ENCODE data around the gene CHCHD2. TPM values are rescaled to one million over a fixed set of nuclear protein-coding genes. Genes with fewer than 3 reads are reported as not detected.

CHCHD2 gene
- total and polyA plus RNA-seq, 2 of the 13 experiments (the other 11 are each of a cell fraction or from before 2014, with no cell fraction given) = 330 to 572 TPM

DNA sequence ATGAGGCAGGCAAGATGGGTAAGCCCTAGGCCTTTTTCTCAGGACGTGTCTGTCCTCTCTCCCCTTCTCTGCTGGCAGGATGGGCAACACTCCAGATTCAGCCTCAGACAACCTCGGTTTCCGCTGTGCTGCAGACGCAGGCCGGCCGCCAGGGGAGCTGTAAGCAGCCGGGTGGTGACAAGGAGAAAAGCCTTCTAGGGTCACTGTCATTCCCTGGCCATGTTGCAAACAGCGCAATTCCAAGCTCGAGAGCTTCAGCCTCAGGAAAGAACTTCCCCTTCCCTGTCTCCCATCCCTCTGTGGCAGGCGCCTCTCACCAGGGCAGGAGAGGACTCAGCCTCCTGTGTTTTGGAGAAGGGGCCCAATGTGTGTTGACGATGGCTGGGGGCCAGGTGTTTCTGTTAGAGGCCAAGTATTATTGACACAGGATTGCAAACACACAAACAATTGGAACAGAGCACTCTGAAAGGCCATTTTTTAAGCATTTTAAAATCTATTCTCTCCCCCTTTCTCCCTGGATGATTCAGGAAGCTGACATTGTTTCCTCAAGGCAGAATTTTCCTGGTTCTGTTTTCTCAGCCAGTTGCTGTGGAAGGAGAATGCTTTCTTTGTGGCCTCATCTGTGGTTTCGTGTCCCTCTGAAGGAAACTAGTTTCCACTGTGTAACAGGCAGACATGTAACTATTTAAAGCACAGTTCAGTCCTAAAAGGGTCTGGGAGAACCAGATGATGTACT lies 26.7 kb downstream of the CHCHD2 start (continued):
- TF ChIP-seq, protein P1, sequence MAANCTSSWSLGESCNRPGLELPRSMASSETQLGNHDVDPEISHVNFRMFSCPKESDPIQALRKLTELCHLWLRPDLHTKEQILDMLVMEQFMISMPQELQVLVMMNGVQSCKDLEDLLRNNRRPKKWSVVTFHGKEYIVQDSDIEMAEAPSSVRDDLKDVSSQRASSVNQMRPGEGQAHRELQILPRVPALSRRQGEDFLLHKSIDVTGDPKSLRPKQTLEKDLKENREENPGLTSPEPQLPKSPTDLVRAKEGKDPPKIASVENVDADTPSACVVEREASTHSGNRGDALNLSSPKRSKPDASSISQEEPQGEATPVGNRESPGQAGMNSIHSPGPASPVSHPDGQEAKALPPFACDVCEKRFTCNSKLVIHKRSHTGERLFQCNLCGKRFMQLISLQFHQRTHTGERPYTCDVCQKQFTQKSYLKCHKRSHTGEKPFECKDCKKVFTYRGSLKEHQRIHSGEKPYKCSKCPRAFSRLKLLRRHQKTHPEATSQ (CRISPR knock-in tag; IDR thresholded peaks at IDR 0.05; ENCODE audit: borderline replicate concordance) = 0 out of 2 replicates have a peak, but pooled peaks have one; percentile 42
- TF ChIP-seq ZNF430 (CRISPR knock-in tag; IDR thresholded peaks at IDR 0.05) (no peak), ZGPAT (CRISPR knock-in tag; IDR thresholded peaks at IDR 0.05) (peak; percentile 13; the same call in 1 of the 2 replicates), ZBTB34 (CRISPR knock-in tag; IDR thresholded peaks at IDR 0.05) (0 out of 2 replicates have a peak, but pooled peaks have one; percentile 29), ZSCAN9 (CRISPR knock-in tag; IDR thresholded peaks at IDR 0.05; ENCODE audit: borderline replicate concordance) (no peak), NFYB (CRISPR knock-in tag; IDR thresholded peaks at IDR 0.05) (no peak), RCOR2 (CRISPR knock-in tag; IDR thresholded peaks at IDR 0.05) (no peak), ZNF530 (CRISPR knock-in tag; IDR thresholded peaks at IDR 0.05; ENCODE audit: low read depth) (no peak), TFDP1 (CRISPR knock-in tag; IDR thresholded peaks at IDR 0.05; ENCODE audit: borderline replicate concordance) (no peak), ZNF501 (CRISPR knock-in tag; IDR thresholded peaks at IDR 0.05) (peak; percentile 66), RFX3 (CRISPR knock-in tag; IDR thresholded peaks at IDR 0.05) (no peak), ZNF3 (CRISPR knock-in tag; IDR thresholded peaks at IDR 0.05) (no peak), ZNF839 (CRISPR knock-in tag; IDR thresholded peaks at IDR 0.05; ENCODE audit: borderline replicate concordance) (no peak), THAP11 (CRISPR knock-in tag; IDR thresholded peaks at IDR 0.05) (no peak), ZNF296 (CRISPR knock-in tag; conservative IDR thresholded peaks at IDR 0.05) (no peak), KDM1A (CRISPR knock-in tag; IDR thresholded peaks at IDR 0.05) (no peak), ZNF598 (CRISPR knock-in tag; IDR thresholded peaks at IDR 0.05; ENCODE audit: borderline replicate concordance) (no peak), ZNF563 (CRISPR knock-in tag; IDR thresholded peaks at IDR 0.05) (no peak), AGO1 (IDR thresholded peaks at IDR 0.05; ENCODE audit: low read depth, low read length, poor library complexity, severe bottlenecking) (no peak), KMT2A (CRISPR knock-in tag; IDR thresholded peaks at IDR 0.05) (no peak), ZNF264 (CRISPR knock-in tag; IDR thresholded peaks at IDR 0.05) (no peak), KLF15 (CRISPR knock-in tag; IDR thresholded peaks at IDR 0.05; ENCODE audit: borderline replicate concordance) (no peak), KDM5A (IDR thresholded peaks at IDR 0.05; ENCODE audit: borderline replicate concordance, low read length) (no peak)

Measured in HepG2 (cell line).